ENCODE measurements around the gene ARID5A. TPM values are rescaled to one million over a fixed set of nuclear protein-coding genes. Genes with fewer than 3 reads are reported as not detected.

ARID5A gene
- total and polyA plus RNA-seq, 2 of the 13 experiments (the other 11 are each of a cell fraction or from before 2014, with no cell fraction given): 6.0 to 9.5 TPM

DNA sequence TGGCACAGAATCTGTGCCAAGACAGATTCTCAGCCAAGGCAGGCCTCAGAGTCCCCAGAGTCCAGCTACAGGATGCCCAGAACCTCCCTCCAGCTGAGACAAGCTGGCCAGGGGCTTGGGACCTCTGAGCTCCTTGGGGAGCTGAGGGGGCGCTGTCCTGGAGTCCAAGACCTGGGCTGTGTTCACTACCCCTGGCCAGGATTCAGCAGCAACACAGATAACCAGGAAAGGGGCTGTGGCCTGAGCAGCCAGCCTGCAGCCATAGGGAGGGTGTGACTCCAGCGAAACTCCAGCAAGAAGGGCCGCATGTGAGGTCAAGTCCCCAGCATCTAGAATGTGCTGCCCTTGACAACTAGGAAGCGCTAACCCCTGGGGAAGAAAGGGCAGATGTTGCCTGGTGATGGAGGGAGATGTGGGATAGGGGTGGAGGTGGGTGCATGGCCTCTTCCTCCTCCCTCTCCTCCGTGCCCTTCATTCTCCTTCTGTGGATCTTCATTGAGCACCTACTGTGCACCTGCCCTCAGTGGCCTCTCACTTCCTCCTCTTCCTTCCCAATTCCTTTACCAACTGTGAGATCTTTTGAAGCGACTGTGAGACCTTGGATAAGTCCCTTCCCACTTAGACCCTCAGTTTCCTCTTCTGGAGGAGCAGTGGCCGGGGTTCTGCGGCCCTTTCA is 7.7 kb upstream of the ARID5A start:
- DNase-seq (ENCODE audit: low spot score) (no peak), FAIRE-seq (no peak), ATAC-seq (no peak)
- POLR2A ChIA-PET: interaction anchor here (1.0 kb wide), 1 partner anchor 27 kb away, joined by 3 read pairs; no protein-coding TSS in a partner anchor
- H3K36me3 ChIP-seq (replicated peaks in 1 of 2; ENCODE audit: control insufficient read depth in 1 of 2, insufficient read depth in 2 of 2, low read length in 2 of 2): no peaks in the 10 kb centered on the region
- peaks cover 28% of the 10 kb centered on the region; the same call in 1 of the 2 replicates for H3K4me1 ChIP-seq (ENCODE audit: insufficient read depth, low read length)
- no TSS peak for BruUV-seq (replicated peaks)
- peaks cover 24 to 90% of the 10 kb centered on the region in 2 experiments for H3K27me3 ChIP-seq (ENCODE audit: control insufficient read depth in 1 of 2, insufficient read depth in 2 of 2, low read length in 2 of 2)
- no peak overlapping the region for H3K27ac ChIP-seq (ENCODE audit: extremely low read length, insufficient read depth, low read length)
- no peak overlapping the region for H3K4me2 ChIP-seq (ENCODE audit: low read depth, low read length)
- no peak overlapping the region for H2AFZ ChIP-seq (ENCODE audit: low read length)
- WGBS (ENCODE audit: low lambda C conversion rate): 31% methylated on average over 7 of the region's 8 CpGs
- no peaks in the 10 kb centered on the region for H3K79me2 ChIP-seq (ENCODE audit: insufficient read depth, low read length)
- no peaks in the 10 kb centered on the region for H4K20me1 ChIP-seq (ENCODE audit: insufficient read depth, low read length)
- intact Hi-C loops (cut with micrococcal nuclease; ENCODE audit: unreplicated experiment) (no loop called here), in situ Hi-C loops (cut with HindIII; ENCODE audit: extremely low pct_ligation_motif_present, low pct_unique_long_range_greater_than_20kb) (no loop called here)
- TF ChIP-seq CREM (IDR thresholded peaks at IDR 0.05) (no peak), CREM (CRISPR knock-in tag; IDR thresholded peaks at IDR 0.05) (no peak), NFKB2 (CRISPR knock-in tag; IDR thresholded peaks at IDR 0.05; ENCODE audit: borderline replicate concordance) (no peak), ZMYM4 (CRISPR knock-in tag; IDR thresholded peaks at IDR 0.05) (no peak), AHR (CRISPR knock-in tag; IDR thresholded peaks at IDR 0.05) (no peak), GZF1 (CRISPR knock-in tag; IDR thresholded peaks at IDR 0.05) (no peak), ZNF841 (CRISPR knock-in tag; IDR thresholded peaks at IDR 0.05; ENCODE audit: borderline replicate concordance) (no peak), DMAP1 (CRISPR knock-in tag; IDR thresholded peaks at IDR 0.05) (no peak), ZNF331 (CRISPR knock-in tag; IDR thresholded peaks at IDR 0.05) (no peak), MTF1 (CRISPR knock-in tag; IDR thresholded peaks at IDR 0.05) (no peak), ZNF17 (CRISPR knock-in tag; IDR thresholded peaks at IDR 0.05) (no peak), ETV6 (CRISPR knock-in tag; conservative IDR thresholded peaks at IDR 0.05) (no peak), AGO2 (optimal IDR thresholded peaks at IDR 0.05; ENCODE audit: low read depth, low read length) (no peak)
- CTCF ChIA-PET (ENCODE audit: low intra/inter-chr PET ratio, low total read pairs): no interaction called here
- no peak overlapping the region for H3K4me3 ChIP-seq (replicated peaks in 1 of 3; ENCODE audit: insufficient read depth in 1 of 3, low read depth in 2 of 3, low read length in 3 of 3)
- no peaks in the 10 kb centered on the region for H3K9me3 ChIP-seq (ENCODE audit: low read length)
- no peak overlapping the region for H3K9ac ChIP-seq (ENCODE audit: insufficient read depth, low read depth, low read length)
